GF-D8 (cell line): ENCODE measurements around the gene PTPRN2.
"Not testable (repeated sequence)": the region's sequence is repeated elsewhere in the genome, so short reads cannot be mapped to it uniquely, and the experiment has no call there.

ENCODE experiments used
- DNase-seq: peaks from one replicate; lab custom pipeline; 2025; lab: John Stamatoyannopoulos, UW

PTPRN2 gene

DNA sequence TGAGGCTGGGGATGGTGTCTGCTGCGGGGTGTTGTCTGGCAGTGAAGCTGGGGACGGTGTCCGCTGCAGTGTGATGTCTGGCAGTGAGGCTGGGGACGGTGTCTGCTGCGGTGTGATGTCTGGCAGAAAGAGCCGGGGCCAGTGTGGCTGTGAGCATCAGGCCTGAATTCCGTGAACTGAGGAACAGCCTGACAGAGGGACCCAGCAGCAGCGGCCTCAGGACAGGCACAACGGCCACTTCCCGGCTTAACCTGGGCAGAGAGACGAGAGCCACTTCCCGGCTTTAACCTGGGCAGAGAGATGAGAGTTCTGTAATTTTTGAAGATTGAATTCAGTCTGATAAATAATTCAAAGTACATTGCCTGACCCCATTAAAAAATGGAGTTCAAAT, 321.2 kb downstream of the PTPRN2 start:
- DNase-seq: no peak

DNA sequence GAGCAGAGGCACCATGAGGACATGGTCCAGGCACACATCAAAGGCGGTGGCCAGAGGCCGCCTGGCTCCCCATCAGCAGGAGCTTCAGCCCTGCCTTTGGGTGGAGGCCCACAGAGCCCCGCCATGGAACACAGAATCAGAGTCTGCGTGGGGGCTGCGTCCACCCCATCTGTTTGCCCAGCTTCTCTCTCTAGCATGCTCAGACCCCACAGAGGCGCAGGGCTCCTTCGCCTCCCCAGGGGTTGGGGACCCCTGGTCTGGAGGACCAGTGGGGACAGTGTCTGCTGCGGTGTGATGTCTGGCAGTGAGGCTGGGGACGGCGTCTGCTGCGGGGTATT, 321.9 kb downstream of the PTPRN2 start:
- no peak for DNase-seq

DNA sequence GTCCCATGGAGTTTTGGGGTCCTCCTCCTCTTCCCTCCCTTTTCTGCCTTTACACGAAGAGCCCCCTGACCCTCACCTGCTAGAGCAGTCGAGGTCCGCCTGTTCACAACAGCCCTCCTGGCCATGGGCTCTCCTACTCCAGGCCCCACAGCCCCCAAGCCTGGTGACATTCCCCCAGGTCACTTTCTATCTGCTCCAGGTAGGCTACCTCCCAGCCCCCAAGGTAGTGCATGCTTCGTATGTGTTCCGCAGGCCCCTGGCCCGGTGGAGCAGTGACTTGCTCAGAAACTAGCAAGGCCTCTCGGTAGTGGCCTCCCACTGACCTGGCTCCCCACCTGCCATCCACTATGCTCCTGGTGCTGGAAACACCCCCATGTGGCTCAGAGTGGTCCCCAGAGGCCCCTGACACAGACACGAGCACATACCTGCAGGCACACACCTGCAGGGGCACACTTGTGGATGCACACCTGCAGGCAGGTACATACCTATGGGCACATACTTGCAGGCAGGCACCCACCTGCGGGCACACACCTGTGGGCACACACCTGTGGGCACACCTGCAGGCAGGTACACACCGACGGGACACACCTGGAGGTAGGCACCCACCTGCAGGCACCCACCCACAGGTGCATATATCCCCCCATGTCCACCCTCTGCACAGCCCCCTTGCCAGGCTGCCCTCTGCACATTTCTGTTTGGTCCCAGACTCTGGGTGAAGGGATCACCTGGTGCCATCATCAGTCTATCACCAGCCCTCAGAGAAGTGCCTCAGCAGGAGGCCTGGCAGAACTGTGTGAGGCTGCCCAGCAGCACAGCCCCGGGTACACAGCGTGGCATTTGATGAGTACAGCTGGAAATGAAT, 322.5 kb downstream of the PTPRN2 start:
- DNase-seq: no peak

DNA sequence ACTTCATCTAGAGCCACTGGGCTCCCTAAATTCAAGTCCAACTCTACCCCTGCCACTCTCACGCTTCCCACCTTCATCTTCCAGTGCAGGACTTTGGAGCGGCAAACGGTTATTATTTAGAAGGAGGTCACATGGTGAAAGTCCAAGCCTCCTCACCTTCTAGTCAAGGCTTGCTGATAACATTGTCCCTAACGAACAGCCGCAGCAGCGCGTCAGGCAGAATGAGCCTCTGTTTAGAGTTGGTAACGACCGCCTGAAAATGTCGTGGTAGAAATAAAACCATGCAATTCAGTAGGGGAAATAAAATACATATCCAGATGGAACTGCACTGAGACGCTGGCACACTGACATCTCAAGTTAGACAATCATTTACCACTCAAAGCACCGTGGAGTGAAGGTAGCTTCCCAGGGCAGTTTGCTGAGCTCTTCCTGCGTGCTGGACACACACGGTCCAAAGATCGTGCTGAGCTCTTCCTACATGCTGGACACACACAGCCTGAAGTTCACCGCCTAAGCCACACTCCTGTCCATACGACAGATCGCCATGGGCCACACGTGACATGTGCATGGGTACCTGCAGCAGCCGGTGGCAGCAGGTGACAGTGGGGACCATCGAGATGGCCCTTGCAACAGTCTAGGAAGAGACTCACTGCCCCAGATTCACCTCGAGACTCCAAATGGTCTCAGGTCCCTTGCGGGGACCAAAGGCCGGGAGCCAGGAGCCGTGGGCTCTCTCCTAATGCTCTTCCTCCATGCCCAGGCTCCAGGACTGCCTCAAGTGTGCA, 323.5 kb downstream of the PTPRN2 start:
- DNase-seq: no peak

DNA sequence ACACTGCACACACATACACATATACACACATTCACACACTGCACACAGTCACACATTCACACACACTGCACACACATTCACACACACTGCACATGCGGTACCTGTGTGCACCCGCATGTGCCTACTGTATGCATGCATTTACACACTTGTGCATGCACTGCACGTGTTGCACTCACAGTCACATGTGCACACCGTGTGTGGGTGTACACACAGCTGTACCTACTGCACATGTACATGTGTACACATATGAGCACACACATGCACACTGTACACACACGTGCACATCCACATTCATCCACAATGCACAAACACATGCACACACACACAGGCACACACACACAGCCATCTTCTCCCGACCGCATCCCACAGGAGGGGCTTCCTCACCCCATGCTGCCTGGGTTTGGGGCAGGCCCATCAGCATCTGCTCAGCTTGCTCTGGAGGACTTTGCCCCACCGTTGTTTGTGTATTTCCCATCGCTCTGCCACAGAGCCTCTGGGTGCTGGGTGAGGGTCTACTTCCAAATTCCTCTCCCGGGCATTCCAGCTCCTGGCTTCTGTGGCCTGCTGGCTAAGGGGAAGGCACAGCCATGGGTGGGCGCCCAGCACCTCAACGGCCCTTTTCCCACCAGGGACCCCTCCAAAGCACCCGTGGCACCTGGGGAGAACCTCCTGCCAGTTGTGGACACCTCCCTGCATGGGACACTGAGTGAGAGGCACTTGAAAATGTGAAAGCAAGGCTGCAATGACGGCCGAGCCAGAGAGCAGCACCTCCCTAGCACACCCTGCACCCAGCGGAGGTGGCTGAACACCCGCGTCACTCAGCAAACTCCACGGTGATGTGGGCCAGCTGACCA, 324.3 kb downstream of the PTPRN2 start:
- DNase-seq: no peak

DNA sequence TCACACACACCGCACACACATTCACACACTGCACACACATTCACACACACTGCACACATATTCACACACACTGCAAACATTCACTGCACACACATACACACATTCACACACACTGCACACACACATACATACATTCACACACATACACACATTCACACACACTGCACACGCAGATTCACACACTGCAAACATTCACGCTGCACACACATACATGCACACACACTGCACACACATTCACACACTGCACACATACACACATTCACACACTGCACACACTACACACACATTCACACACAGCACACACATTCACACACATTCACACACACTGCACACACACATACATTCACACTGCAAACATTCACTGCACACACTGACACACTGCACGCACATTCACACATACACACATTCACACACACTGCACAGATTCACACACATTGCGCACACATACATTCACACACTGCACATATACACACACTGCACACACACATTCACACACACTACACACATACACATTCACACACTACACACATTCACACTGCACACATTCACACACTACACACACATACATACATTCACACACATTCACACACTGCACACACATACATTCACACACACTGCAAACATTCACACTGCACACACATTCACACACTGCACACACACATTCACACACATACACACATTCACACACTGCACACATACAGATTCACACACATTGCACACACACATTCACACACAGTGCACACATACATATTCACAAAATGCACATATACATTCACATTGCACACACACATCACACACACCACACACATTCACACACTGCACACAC, 325.1 kb downstream of the PTPRN2 start:
- DNase-seq: no peak

DNA sequence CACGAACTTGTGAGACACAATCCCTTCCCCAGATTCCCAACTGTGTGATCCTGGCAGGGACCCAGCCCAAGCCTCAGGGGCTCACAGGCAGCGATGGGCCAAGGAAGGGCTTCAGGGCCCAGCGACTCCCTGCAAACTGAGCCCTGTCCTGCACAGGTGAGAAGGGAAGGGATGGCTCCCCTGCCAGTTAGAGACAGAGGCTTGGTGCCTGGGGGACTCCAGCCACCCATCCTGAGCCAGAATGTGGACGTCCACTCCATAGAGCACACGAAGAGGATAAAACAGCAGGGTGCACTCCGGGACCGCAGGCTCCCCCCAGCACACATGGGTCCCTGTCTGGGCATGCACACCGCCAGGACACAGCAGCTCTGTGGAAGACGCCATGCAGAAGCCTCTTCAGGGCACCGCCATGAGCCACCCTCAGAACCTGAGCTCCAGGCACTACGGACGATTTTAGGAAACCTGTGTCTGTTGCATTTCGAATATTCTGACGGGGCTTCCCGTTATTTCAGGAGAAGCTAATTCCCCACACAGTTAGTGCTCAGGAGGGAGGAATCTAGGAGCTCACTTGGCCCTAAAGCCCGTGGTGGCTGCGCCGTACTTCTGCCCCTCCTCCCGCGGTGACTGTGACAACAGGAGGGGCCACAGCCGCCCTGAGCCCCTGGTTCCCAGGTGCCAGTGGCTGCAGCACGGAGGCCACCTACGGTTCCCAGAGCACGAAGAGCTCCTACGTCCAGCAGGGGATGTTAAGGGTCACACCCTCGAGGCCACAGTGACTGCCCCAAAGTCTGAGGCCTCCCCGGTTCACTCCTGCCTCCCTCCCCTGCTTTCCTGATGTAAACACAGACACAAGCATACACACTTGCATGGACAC, 326.0 kb downstream of the PTPRN2 start:
- no peak for DNase-seq

DNA sequence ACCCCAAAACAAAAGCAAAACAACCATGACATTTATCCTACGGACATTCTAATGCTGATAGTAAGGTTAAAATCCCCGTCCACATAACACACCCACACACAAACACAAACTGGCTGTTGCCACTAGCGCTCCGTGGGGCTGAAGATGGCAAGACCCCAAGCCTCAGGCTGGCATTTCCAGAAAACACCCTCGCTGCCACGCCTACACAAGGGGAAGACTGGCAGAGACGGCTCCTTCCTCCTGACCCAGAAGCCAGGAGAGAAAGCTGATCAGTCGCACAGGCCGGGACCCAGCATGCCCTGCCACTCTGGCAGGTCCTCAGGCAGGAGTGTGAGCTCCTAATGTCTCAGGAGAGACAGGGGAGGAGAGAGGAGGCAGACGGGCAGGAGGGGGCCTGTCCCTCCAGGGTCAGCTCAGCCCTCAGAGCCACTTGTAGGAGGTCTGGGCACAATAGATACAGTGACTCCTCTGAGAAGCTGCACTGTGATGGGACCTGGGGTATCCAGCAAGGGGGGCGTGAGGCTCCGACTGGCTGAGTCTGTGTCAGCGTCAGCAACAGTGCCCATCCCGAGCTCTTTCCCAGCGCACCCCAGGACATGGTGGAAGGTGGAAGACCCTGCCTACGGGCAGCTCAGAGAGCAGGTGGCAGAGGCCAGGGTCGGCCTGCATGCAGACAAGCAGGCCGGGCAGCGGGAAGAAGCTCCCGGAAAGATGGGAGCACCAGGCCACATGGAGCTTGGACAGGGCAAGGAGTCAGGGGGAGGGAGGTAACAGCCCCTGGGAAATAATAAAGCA, 326.9 kb downstream of the PTPRN2 start:
- no peak for DNase-seq

DNA sequence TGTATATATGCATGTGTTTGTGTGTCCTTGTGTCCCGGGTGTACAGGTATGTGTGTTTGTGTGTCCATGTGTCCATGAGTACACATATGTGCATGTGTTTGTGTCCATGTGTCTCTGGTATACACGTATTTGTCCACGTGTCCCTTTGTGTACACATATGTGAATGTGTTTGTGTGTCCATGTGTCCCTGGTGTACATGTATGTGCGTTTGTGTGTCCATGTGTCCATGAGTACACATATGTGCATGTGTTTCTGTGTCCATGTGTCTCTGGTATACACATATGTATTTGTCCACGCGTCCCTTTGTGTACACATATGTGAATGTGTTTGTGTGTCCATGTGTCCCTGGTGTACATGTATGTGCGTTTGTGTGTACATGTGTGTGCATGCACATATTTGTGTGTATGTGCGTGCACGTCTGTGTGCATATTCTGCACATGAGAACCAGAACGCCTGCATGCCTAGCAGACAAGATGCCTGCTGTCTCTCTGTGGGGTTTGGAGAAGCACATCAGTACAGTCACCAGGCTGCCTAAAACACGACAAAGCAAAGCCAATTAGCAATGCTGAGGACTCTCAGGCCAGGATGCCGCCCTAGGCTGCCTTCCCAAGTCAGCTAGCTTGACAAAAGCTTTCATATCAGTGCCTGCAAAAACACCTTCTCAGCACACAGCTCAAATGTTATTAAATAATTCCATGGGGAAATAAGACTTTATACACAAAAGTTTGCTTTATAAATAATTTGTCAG, 327.8 kb downstream of the PTPRN2 start:
- DNase-seq: no peak

DNA sequence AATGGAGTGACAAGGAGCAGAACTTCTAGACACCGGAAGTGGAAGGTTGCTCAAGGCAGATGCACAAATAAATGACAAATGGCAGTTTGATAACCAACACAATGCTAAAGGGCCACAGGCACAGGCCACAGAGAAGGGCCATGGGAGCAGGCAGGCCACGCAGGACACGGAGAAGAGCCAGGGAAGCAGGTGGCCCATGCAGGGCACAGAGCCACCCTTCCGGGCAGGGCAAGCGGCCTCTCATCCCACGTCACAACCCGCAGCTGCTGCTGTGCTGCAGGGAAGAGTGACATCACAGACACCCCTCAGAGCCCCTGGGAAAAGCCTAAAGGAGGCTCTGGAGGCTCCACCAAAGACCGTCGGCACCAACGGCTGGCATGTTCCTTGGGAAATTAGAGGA, 328.5 kb downstream of the PTPRN2 start:
- DNase-seq: no peak

DNA sequence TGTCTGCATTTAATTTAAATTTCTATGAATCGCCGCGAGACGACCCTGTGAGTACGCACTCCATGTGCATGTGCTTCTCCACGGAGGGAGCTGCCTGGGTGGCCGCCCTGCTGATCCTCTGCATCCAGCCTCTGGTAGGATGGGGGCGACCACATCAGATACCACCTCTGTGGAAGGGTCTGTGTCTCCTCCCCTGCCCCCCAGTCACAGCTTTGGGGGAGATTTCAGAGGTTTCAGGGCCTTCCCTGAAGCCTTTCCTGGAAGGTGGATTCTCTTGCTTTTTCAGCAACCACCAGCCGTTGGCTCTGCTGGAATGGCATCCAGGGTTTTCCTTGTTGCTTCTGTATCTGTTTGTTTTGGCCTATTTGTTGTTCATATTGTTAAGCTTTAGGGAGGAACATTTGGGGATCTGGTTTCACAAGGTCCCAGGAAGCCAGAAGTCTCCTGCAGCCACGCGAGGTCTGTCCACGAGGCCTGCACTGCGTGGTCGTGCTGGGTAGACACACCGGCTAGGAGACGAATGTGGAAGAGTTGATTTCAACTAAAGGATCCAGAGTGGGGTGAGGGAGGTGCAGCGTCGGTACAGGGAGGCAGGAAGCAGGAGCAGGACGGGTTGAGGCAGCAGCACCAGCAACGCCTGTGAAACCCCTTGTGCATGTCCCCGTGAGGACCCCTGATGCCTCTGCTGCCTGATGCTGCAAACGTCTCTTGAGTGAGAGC, 329.1 kb downstream of the PTPRN2 start:
- DNase-seq: no peak

DNA sequence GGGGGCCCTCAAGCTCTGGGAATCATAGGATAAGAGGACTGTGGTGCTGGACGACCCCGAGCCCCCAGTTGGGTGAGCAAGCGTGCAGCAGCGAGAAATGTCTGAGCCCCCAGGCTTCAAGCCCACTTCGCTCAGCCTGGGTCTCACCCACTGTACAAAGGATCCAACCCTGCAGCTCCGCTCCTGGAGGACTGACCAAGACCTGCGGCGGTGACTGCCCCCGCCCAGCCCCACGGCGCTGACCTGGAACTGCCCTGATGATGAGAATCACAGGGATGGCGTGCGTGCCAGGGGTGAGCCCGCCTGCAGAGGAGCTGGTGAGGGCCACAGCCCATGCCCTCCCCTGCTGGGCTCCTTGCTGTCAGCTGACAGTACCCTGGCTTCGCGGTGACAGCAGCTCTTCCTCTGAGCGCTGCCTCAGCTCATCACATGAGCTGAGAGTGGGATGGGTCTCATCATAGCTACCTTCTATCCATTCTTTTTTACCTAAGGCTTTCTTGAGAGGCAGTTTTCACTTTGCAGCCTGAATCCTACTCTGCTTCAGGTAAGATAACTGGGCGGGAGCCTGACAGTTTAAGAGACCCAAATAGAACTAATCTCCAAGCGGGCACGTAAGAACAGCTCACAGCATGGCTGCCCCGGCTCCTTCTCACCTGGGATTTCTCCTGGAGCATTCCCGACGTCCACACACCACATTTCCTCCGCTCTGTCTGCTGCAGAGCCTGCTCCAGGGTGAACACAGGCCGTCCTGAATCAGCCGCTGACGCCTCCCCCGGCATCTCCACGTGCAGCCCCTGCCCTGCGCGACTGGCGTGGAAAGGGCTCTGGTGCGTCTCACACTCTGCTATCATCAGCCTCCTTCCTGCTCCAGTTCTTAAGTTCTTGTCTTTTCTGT, 329.9 kb downstream of the PTPRN2 start:
- no peak for DNase-seq

DNA sequence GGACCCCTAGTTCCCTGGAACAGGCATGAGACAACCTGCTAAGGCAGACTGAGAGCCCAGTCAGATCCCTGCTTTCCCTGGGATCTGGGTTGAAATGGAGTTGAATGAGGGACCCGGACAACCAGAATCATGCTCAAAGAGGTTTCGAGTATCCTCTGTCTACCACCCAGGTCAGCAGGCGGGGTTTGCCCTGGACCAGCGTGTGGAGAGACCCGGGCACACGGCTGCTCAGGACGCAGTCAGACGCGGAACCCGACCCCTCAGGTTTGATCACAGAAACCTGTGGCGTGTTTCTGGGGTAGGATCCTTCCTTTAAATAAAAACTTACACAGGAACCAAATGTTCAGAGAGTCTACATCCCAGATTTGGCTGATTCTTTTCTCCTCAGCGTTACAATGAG, 330.6 kb downstream of the PTPRN2 start:
- no peak for DNase-seq

DNA sequence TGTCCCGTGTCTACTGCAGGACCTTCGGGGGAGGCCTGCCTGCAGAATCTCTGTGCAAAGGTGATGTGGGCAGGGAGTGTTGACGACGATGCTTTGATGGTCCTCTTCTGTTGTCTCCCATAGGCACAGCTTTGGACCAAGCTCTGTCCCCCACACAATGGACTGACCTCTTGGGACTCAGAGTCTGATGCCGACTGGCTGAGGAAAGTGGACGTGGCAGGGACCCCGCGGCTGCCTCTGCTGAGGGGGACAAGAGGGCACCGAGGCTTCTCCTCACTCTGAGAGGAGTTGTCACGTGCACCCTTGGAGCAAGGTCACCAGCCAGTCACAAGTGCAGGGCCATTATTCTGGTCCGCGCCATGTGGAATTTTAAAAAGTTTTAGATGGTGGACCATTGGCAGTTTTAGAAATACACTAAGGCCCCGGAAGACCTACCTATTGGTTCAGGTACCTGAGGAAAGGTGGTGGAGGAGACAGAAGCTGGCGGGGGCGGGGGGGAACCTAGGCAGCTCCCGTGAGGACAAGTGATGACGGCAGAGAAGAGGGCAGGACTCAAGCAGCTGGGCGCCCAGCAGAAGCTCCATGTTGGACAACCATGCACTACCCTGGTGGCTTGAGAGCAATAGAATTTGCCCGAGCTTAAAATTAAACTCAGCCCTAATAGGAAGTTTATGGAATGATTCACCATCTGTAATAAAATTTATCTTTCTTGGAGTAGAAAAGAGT, 331.4 kb downstream of the PTPRN2 start:
- DNase-seq: no peak

DNA sequence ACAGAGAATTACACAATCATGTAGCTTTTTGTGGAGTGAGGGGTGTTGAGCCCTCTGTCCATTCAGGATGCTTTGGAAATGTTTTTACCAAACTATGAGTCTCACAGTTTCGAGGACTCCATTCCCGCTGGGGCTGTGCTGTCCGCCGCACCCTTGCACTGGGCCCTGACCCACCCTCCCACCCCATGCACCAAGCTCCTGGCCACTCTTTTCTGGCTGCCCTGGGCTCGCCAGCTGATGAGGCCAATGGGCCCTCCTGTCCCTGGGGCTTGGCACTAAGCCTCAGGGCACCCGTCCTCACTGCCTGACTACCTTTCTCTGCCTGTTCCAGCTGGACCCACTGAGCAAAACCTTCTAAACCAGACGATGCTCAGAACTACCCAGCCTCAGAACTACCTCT, 332.1 kb downstream of the PTPRN2 start:
- DNase-seq: no peak

DNA sequence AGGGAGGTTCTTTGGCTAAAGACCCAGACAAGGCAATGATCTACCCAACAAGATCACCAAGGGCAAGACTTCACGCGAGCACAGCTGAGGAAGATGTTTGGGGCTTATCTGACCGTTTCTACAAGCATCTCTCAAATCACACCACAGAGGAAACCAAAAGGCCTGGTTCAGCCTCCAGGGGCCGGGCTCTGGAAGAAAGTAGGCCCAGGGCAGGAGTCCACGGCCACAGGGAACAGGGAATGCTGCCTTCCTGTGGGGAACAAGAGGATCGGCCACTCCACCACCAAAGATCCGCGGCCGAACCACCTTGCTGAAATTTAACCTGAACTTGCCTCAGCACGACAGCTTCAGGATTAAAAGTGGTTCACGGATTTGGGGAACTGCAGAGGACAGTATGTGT, 332.5 kb downstream of the PTPRN2 start:
- no peak for DNase-seq

DNA sequence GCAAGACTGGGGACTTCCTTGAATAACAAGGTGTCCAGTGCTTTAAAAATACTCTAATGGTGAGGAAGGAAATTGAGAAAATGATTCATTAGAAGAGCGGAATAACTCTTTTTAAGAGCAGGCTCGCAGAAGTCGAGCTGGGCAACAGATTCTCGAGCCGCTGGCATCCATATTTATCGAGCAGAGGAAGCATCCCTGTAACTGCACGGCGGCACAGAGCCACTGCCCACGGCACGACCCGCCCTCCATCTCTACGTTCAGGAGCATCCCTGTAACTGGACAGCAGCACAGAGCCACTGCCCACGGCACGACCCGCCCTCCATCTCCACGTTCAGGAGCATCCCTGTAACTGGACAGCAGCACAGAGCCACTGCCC, 334.0 kb downstream of the PTPRN2 start:
- DNase-seq: not testable (repeated sequence)
